Measurements from ENCODE around the gene FSTL5. TPM values are rescaled to one million over a fixed set of nuclear protein-coding genes. Genes with fewer than 3 reads are reported as not detected.

FSTL5 gene
- total and polyA plus RNA-seq, 2 donors (not counting 3 experiments of a cell fraction or from before 2014, with no cell fraction given) = 1.3 to 1.9 TPM

- Histone ChIP-seq H3K36me3 (ENCODE audit: control insufficient read depth in 2 of 2, extremely low read depth in 1 of 2, insufficient read depth in 2 of 2, low read length in 2 of 2) (no peaks in the 10 kb centered on the region), H3K4me3 (replicated peaks in 1 of 3; ENCODE audit: insufficient read depth in 1 of 3, low read depth in 1 of 3, low read length in 3 of 3) (peak overlapping the region in 2 of 3 experiments; percentile 5 to 38), H3K27ac (ENCODE audit: insufficient read depth, low read depth, low read length) (peak overlapping the region; percentile 89), H3K4me1 (ENCODE audit: control insufficient read depth, extremely low read depth, insufficient read depth, low read length) (peaks cover 27% of the 10 kb centered on the region), H3K79me2 (ENCODE audit: control insufficient read depth, insufficient read depth, low read length) (no peaks in the 10 kb centered on the region), H3K27me3 (ENCODE audit: control insufficient read depth in 2 of 2, insufficient read depth in 2 of 2, low read length in 2 of 2) (no peaks in the 10 kb centered on the region), H3K9me3 (replicated peaks; ENCODE audit: control insufficient read depth, insufficient read depth, low read length) (no peaks in the 10 kb centered on the region), H3K4me2 (ENCODE audit: insufficient read depth, low read length) (peak overlapping the region; percentile 78), H2AFZ (ENCODE audit: low read depth, low read length) (peak overlapping the region; percentile 39), H3K9me1 (replicated peaks; ENCODE audit: control insufficient read depth, extremely low read depth, insufficient read depth, low read length) (no peaks in the 10 kb centered on the region), H4K20me1 (replicated peaks; ENCODE audit: control insufficient read depth, extremely low read depth, insufficient read depth, low read length) (no peaks in the 10 kb centered on the region), H3K9ac (replicated peaks; ENCODE audit: extremely low read depth, insufficient read depth, low read length) (peak overlapping the region; percentile 76)
- peak; percentile 94 for TF ChIP-seq JUN (IDR thresholded peaks at IDR 0.05; ENCODE audit: borderline replicate concordance, insufficient read depth, insufficient read length, low read depth)
- peak; percentile 20 for TF ChIP-seq GATA2 (IDR thresholded peaks at IDR 0.05; ENCODE audit: insufficient read depth, insufficient read length, low read depth, low read length)
- no peak for TF ChIP-seq MAX (IDR thresholded peaks at IDR 0.05; ENCODE audit: insufficient read depth, insufficient read length)
- peak; percentile 81 for TF ChIP-seq FOS (IDR thresholded peaks at IDR 0.05; ENCODE audit: borderline replicate concordance, insufficient read depth, low read length)
- dilution Hi-C loops (cut with MboI; ENCODE audit: extremely low pct_ligation_motif_present, low sequenced_read_pairs) (no loop called here), intact Hi-C loops (cut with micrococcal nuclease) (loop anchor here (1.0 kb wide), 4 partner anchors 11 to 120 kb away; no protein-coding TSS in a partner anchor)
- DNase-seq (ENCODE audit: low read depth, low spot score) = peak; percentile 92
- ChIA-PET POLR2A (no interaction called here), CTCF (interaction anchor here (0.9 to 1.6 kb wide), 5 partner anchors 14 to 375 kb away, joined by 3 to 6 read pairs (median 3); no protein-coding TSS in a partner anchor)
- TSS peak; percentile 94 for BruUV-seq (replicated peaks)
- peak; percentile 62 for FAIRE-seq
Observed at GRCh38 chr4:161577579-161578301, 586.1 kb downstream of the FSTL5 start.

DNA sequence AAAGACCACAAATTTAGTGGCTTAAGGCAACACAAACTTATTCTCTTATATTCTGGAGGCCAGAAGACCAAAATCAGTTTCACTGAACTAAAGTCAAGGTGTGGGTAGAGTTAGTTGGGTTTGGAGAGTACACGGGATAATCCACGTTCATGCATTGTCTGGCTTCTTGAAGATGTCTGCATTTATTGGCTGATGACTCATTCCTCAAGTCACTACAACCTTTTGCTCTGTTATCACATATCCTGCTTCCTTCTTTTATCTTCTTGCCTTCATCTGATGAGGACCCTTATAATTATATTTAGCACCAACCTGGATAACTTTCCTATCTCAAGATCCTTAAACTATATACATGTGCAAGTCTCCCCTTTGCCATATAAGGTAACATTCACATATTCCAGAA, 590.0 kb downstream of the FSTL5 start:
- FAIRE-seq = peak; percentile 69
- Histone ChIP-seq H2AFZ (ENCODE audit: low read depth, low read length) (no peak overlapping the region), H3K9me3 (replicated peaks; ENCODE audit: control insufficient read depth, insufficient read depth, low read length) (no peaks in the 10 kb centered on the region), H3K27ac (ENCODE audit: insufficient read depth, low read depth, low read length) (no peak overlapping the region), H3K36me3 (ENCODE audit: control insufficient read depth in 2 of 2, extremely low read depth in 1 of 2, insufficient read depth in 2 of 2, low read length in 2 of 2) (no peaks in the 10 kb centered on the region), H3K4me2 (ENCODE audit: insufficient read depth, low read length) (peak overlapping the region; percentile 22), H3K9ac (replicated peaks; ENCODE audit: extremely low read depth, insufficient read depth, low read length) (no peak overlapping the region), H3K4me1 (ENCODE audit: control insufficient read depth, extremely low read depth, insufficient read depth, low read length) (peaks cover 26% of the 10 kb centered on the region), H3K9me1 (replicated peaks; ENCODE audit: control insufficient read depth, extremely low read depth, insufficient read depth, low read length) (no peaks in the 10 kb centered on the region), H3K27me3 (ENCODE audit: control insufficient read depth in 2 of 2, insufficient read depth in 2 of 2, low read length in 2 of 2) (no peaks in the 10 kb centered on the region), H3K4me3 (replicated peaks in 1 of 3; ENCODE audit: insufficient read depth in 1 of 3, low read depth in 1 of 3, low read length in 3 of 3) (no peak overlapping the region), H4K20me1 (replicated peaks; ENCODE audit: control insufficient read depth, extremely low read depth, insufficient read depth, low read length) (no peaks in the 10 kb centered on the region), H3K79me2 (ENCODE audit: control insufficient read depth, insufficient read depth, low read length) (no peaks in the 10 kb centered on the region)
- peak; percentile 45 for DNase-seq (ENCODE audit: low read depth, low spot score)
- no peak for TF ChIP-seq MYC (IDR thresholded peaks at IDR 0.05; ENCODE audit: low read depth, low read length)
- peak; percentile 77 for TF ChIP-seq FOS (IDR thresholded peaks at IDR 0.05; ENCODE audit: borderline replicate concordance, insufficient read depth, low read length)
- TF ChIP-seq MAX (IDR thresholded peaks at IDR 0.05; ENCODE audit: insufficient read depth, insufficient read length) = no peak
- TF ChIP-seq POLR2A (IDR thresholded peaks at IDR 0.05; ENCODE audit: low read depth, low read length) = no peak
- TF ChIP-seq GATA2 (IDR thresholded peaks at IDR 0.05; ENCODE audit: insufficient read depth, insufficient read length, low read depth, low read length) = peak; percentile 68
- peak; percentile 77 for TF ChIP-seq JUN (IDR thresholded peaks at IDR 0.05; ENCODE audit: borderline replicate concordance, insufficient read depth, insufficient read length, low read depth)
- TF ChIP-seq POLR2AphosphoS5 (IDR thresholded peaks at IDR 0.05; ENCODE audit: insufficient read depth, low read depth, low read length) = no peak
- TF ChIP-seq EZH2 (IDR thresholded peaks at IDR 0.05; ENCODE audit: borderline replicate concordance, low read depth, low read length, severe bottlenecking) = no peak
- POLR2A ChIA-PET = no interaction called here
- CTCF ChIA-PET = no interaction called here
- intact Hi-C loops (cut with micrococcal nuclease) (no loop called here), dilution Hi-C loops (cut with MboI; ENCODE audit: extremely low pct_ligation_motif_present, low sequenced_read_pairs) (no loop called here)
- BruUV-seq (replicated peaks) = no TSS peak

All from endothelial cell of umbilical vein (primary cell).